Jurkat, Clone E6-1 (cell line): ENCODE results near the gene B3GAT2. TPM values are rescaled to one million over a fixed set of nuclear protein-coding genes. Genes with fewer than 3 reads are reported as not detected.
A peak's percentile ranks its signal among the peaks of the same experiment; 100 is the strongest.
"Not testable (repeated sequence)": the region's sequence is repeated elsewhere in the genome, so short reads cannot be mapped to it uniquely, and the experiment has no call there.

Experiments used
- DNase-seq: peaks from one replicate; pipeline ENCODE4 v3.0.0-alpha.2; 2011; ENCODE audit warnings: low read depth, low spot score
- H3K4me3 ChIP-seq: 2 replicates; pipeline ENCODE4 v1.5.1; 2011; ENCODE audit warnings: mild to moderate bottlenecking, low read length, control low read depth, moderate library complexity
- polyA plus RNA-seq: library from polyadenylated mRNA; unstranded; fragments of >200 nt; gene quantifications from one replicate; pipeline ENCODE4 v1.2.1, GENCODE V29; 2012; ENCODE audit warnings: missing spikeins; ENCODE audit not compliant: insufficient read length, insufficient read depth

B3GAT2 gene
- 0.48 TPM for polyA plus RNA-seq

GRCh38 chr6:70956451-70957283, at the start of gene B3GAT2:
Gene B3GAT2, minus strand, starts transcription at chr6:70957060. Its CDS starts 631 bp downstream, at chr6:70956429.
- H3K4me3 ChIP-seq: no peak within 1 kb of the TSS
- DNase-seq: no peak

- no peak for DNase-seq
- H3K4me3 ChIP-seq: no peak overlapping the region
These were observed 41.3 kb upstream of the B3GAT2 start for GRCh38 chr6:70998148-70998547.

GRCh38 chr6:70997379-70997778, 40.5 kb upstream of the B3GAT2 start:
- DNase-seq: no peak
- no peak overlapping the region for H3K4me3 ChIP-seq

GRCh38 chr6:70996106-70996505, 39.2 kb upstream of the B3GAT2 start:
- DNase-seq: no peak
- no peak overlapping the region for H3K4me3 ChIP-seq

- H3K4me3 ChIP-seq: no peak overlapping the region
- no peak for DNase-seq
These were observed 38.6 kb upstream of the B3GAT2 start for GRCh38 chr6:70995411-70995810.

GRCh38 chr6:70991253-70991652, 34.4 kb upstream of the B3GAT2 start:
- no peak overlapping the region for H3K4me3 ChIP-seq

GRCh38 chr6:70985156-70985555, 28.3 kb upstream of the B3GAT2 start:
- H3K4me3 ChIP-seq: no peak overlapping the region
- DNase-seq: no peak

More at GRCh38 chr6:70991253-70991652, 34.4 kb upstream of the B3GAT2 start:
- no peak for DNase-seq

GRCh38 chr6:70982747-70983146, 25.9 kb upstream of the B3GAT2 start:
- no peak for DNase-seq
- no peak overlapping the region for H3K4me3 ChIP-seq

- H3K4me3 ChIP-seq: no peak overlapping the region
- no peak for DNase-seq
These were observed 23.9 kb upstream of the B3GAT2 start for GRCh38 chr6:70980727-70981126.

GRCh38 chr6:70973604-70974003, 16.7 kb upstream of the B3GAT2 start:
- H3K4me3 ChIP-seq: no peak overlapping the region
- no peak for DNase-seq

GRCh38 chr6:70967049-70967448, 10.2 kb upstream of the B3GAT2 start:
- DNase-seq: no peak
- no peak overlapping the region for H3K4me3 ChIP-seq

- no peak overlapping the region for H3K4me3 ChIP-seq
- DNase-seq: no peak
These were observed 391 bp upstream of the B3GAT2 start for GRCh38 chr6:70957284-70957617.

- no peak overlapping the region for H3K4me3 ChIP-seq
- DNase-seq: no peak
These were observed 739 bp downstream of the B3GAT2 start for GRCh38 chr6:70956191-70956450.

- peak overlapping the region; percentile 32 for H3K4me3 ChIP-seq
- DNase-seq: peak; percentile 58
These were observed 1.2 kb downstream of the B3GAT2 start for GRCh38 chr6:70955441-70956190.

GRCh38 chr6:70954750-70955149, 2.1 kb downstream of the B3GAT2 start:
- no peak overlapping the region for H3K4me3 ChIP-seq
- DNase-seq: no peak

- no peak overlapping the region for H3K4me3 ChIP-seq
- no peak for DNase-seq
These were observed 2.7 kb downstream of the B3GAT2 start for GRCh38 chr6:70954176-70954575.

GRCh38 chr6:70952608-70953165, 4.2 kb downstream of the B3GAT2 start:
- no peak overlapping the region for H3K4me3 ChIP-seq
- DNase-seq: no peak

- H3K4me3 ChIP-seq, DNase-seq: not testable (repeated sequence)
These were observed 12.5 kb downstream of the B3GAT2 start for GRCh38 chr6:70944321-70944720.

- H3K4me3 ChIP-seq: no peak overlapping the region
- no peak for DNase-seq
These were observed 23.0 kb downstream of the B3GAT2 start for GRCh38 chr6:70933853-70934252.

GRCh38 chr6:70905742-70906141, 51.1 kb downstream of the B3GAT2 start:
- no peak overlapping the region for H3K4me3 ChIP-seq
- no peak for DNase-seq
